Measurements from ENCODE around the gene WWC1. TPM values are rescaled to one million over a fixed set of nuclear protein-coding genes. Genes with fewer than 3 reads are reported as not detected.

Gene WWC1
- total RNA-seq, 1 experiment from 2014 or later: 52.6 TPM

- CTCF ChIA-PET: no interaction called here
- Histone ChIP-seq H3K9ac (ENCODE audit: low read length) (peak overlapping the region; percentile 41; the same call in 1 of the 2 replicates), H3K4me2 (ENCODE audit: low read length) (peak overlapping the region; percentile 68), H3K79me2 (ENCODE audit: insufficient read depth, low read length) (peaks cover 82% of the 10 kb centered on the region), H2AFZ (ENCODE audit: low read depth, low read length, poor library complexity, severe bottlenecking) (no peak overlapping the region), H3K27ac (ENCODE audit: low read depth, low read length) (peak overlapping the region; percentile 58; the same call in 1 of the 2 replicates), H3K4me3 (replicated peaks in 1 of 2; ENCODE audit: low read depth in 1 of 2, low read length in 2 of 2) (0 out of 4 replicates have a peak overlapping the region, but pooled peaks of 1 of the 2 experiments have one; percentile 40), H3K27me3 (ENCODE audit: insufficient read depth, low read length) (no peaks in the 10 kb centered on the region), H3K9me3 (ENCODE audit: control insufficient read depth in 1 of 2, insufficient read depth in 1 of 2, low read depth in 1 of 2, low read length in 2 of 2) (no peaks in the 10 kb centered on the region), H3K9me2 (ENCODE audit: insufficient read depth) (no peaks in the 10 kb centered on the region), H4K20me1 (ENCODE audit: insufficient read depth) (no peaks in the 10 kb centered on the region; the same call in 1 of the 2 replicates), H3K4me1 (ENCODE audit: control insufficient read depth in 1 of 2, insufficient read depth in 2 of 2, low read length in 2 of 2) (peaks cover 44 to 75% of the 10 kb centered on the region in 2 experiments), H3K36me3 (ENCODE audit: control insufficient read depth in 1 of 2, insufficient read depth in 2 of 2, low read length in 2 of 2) (no peaks in the 10 kb centered on the region)
- no peak for DNase-seq (ENCODE audit: low read depth, low spot score)
- RAD21 ChIA-PET (ENCODE audit: low non-redundant PET in 1 of 2, low total read pairs in 2 of 2, uncharacterized antibody in 2 of 2, unreplicated experiment in 2 of 2): no interaction called here
- intact Hi-C loops (cut with micrococcal nuclease): loop anchor here (10.0 kb wide), 1 partner anchor 271 kb away; the partner anchor contains the start of gene PANK3
- no TSS peak for BruUV-seq (replicated peaks)
- POLR2A ChIA-PET: interaction anchor here (2.9 kb wide), 1 partner anchor 11 kb away, joined by 16 read pairs; the partner anchor contains the start of gene WWC1
- ATAC-seq: no peak
- no peak for TF ChIP-seq ZNF274 (IDR thresholded peaks at IDR 0.05; ENCODE audit: low read depth, low read length)
- TF ChIP-seq SIN3A (IDR thresholded peaks at IDR 0.05; ENCODE audit: low read depth): no peak
- TF ChIP-seq MAX (IDR thresholded peaks at IDR 0.05): no peak; the same call in 1 of the 2 replicates
- no peak for TF ChIP-seq CEBPB (IDR thresholded peaks at IDR 0.05; ENCODE audit: low read depth)
- TF ChIP-seq REST (IDR thresholded peaks at IDR 0.05; ENCODE audit: low read depth): no peak
- TF ChIP-seq FOSL1 (IDR thresholded peaks at IDR 0.05; ENCODE audit: low read depth): no peak
- TF ChIP-seq CBX3 (IDR thresholded peaks at IDR 0.05; ENCODE audit: low read depth): no peak
- no peak for TF ChIP-seq JUND (IDR thresholded peaks at IDR 0.05)
- no peak for TF ChIP-seq EZH2phosphoT487 (IDR thresholded peaks at IDR 0.05; ENCODE audit: borderline replicate concordance)
- no peak for TF ChIP-seq ZBTB33 (IDR thresholded peaks at IDR 0.05; ENCODE audit: extremely low read depth, insufficient replicate concordance, low read length)
- TF ChIP-seq SRF (IDR thresholded peaks at IDR 0.05; ENCODE audit: low read depth): no peak
- TF ChIP-seq ELF1 (IDR thresholded peaks at IDR 0.05; ENCODE audit: borderline replicate concordance, low read depth): no peak
- TF ChIP-seq RAD21 (IDR thresholded peaks at IDR 0.05; ENCODE audit: low read depth): no peak
These were observed 12.1 kb downstream of the WWC1 start for GRCh38 chr5:168303393-168304025.
